SK-N-SH (cell line): ENCODE measurements around the gene OTOG. TPM values are rescaled to one million over a fixed set of nuclear protein-coding genes. Genes with fewer than 3 reads are reported as not detected.

Experiments used
- CTCF ChIA-PET: fragments of 300-600, 350-600 bp; formaldehyde crosslinking; extraction: SDS; loops from one replicate; lab custom pipeline; 2021; lab: Yijun Ruan, JAX
- POLR2A ChIA-PET: fragments of 350-600 bp; sonication (Branson Sonifier 250); formaldehyde crosslinking; extraction: SDS; loops from one replicate; lab custom pipeline; 2020; ENCODE audit warnings: antibody characterized with exemption, inconsistent platforms; lab: Yijun Ruan, JAX
- DNase-seq: peaks from one replicate; pipeline ENCODE4 v3.0.0; 2012
- H2AFZ ChIP-seq: fragments of 200-600 bp; sonication (generic); 2 replicates; pipeline ENCODE4 v1.8.1; 2016; ENCODE audit warnings: antibody characterized with exemption, mild to moderate bottlenecking, low read depth
- H3F3A ChIP-seq: fragments of 200-600 bp; sonication (generic); replicated peaks from 2 replicates; pipeline ENCODE3; 2016; ENCODE audit warnings: antibody characterized with exemption, mild to moderate bottlenecking; ENCODE audit not compliant: insufficient read depth
- H3K27ac ChIP-seq, 2 experiments: fragments of 200-500 bp in 1 of 2; fragments of 200-600 bp in 1 of 2; sonication (Bioruptor generic) in 1 of 2; sonication (generic), shearing (Covaris generic) in 1 of 2; 2 replicates each; pipeline versions ENCODE4 v1.5.1 to v1.6.1; 2014 to 2016; ENCODE audit warnings: low read depth in 2 of 2, inconsistent platforms in 1 of 2, low read length in 1 of 2, mild to moderate bottlenecking in 1 of 2, mixed read lengths in 1 of 2
- H3K27me3 ChIP-seq: fragments of 200-600 bp; sonication (generic), shearing (Covaris generic); 2 replicates; pipeline ENCODE4 v1.6.1; 2016; ENCODE audit warnings: mixed run types; ENCODE audit not compliant: insufficient read depth
- H3K36me3 ChIP-seq, 2 experiments: fragments of 200-500 bp in 1 of 2; fragments of 200-600 bp in 1 of 2; sonication (Bioruptor generic) in 1 of 2; sonication (generic) in 1 of 2; replicated peaks in 1 of 2; 2 replicates each; pipeline versions ENCODE3 to v1.5.1; 2014 to 2016; ENCODE audit warnings: low read length in 1 of 2, mild to moderate bottlenecking in 1 of 2; ENCODE audit not compliant: insufficient read depth in 2 of 2, control insufficient read depth in 1 of 2
- H3K4me1 ChIP-seq, 2 experiments: fragments of 200-500 bp in 1 of 2; fragments of 200-600 bp in 1 of 2; sonication (Bioruptor generic) in 1 of 2; sonication (generic), shearing (Covaris generic) in 1 of 2; 2 replicates each; pipeline versions ENCODE4 v1.5.1 to v1.6.1; 2014 to 2016; ENCODE audit warnings: low read depth in 1 of 2, low read length in 1 of 2, mixed run types in 1 of 2; ENCODE audit not compliant: insufficient read depth in 2 of 2, control insufficient read depth in 1 of 2
- H3K4me2 ChIP-seq: fragments of 200-600 bp; sonication (generic), shearing (Covaris generic); 2 replicates; pipeline ENCODE4 v1.6.1; 2017; ENCODE audit warnings: mixed run types
- H3K4me3 ChIP-seq, 2 experiments: fragments of 200-500 bp in 1 of 2; fragments of 200-600 bp in 1 of 2; sonication (Bioruptor generic) in 1 of 2; sonication (generic), shearing (Covaris generic) in 1 of 2; 2 replicates each; pipeline versions ENCODE4 v1.5.1 to v1.8.1; 2014 to 2016; ENCODE audit warnings: low read depth in 2 of 2, inconsistent platforms in 1 of 2, low read length in 1 of 2, mild to moderate bottlenecking in 1 of 2, mixed read lengths in 1 of 2, moderate library complexity in 1 of 2
- H3K79me2 ChIP-seq: fragments of 200-600 bp; sonication (generic); 2 replicates; pipeline ENCODE4 v1.8.1; 2017; ENCODE audit warnings: mild to moderate bottlenecking; ENCODE audit not compliant: insufficient read depth
- H3K9ac ChIP-seq: fragments of 200-600 bp; sonication (generic); 2 replicates; pipeline ENCODE4 v1.6.1; 2017; ENCODE audit warnings: mixed run types
- H3K9me2 ChIP-seq: fragments of 200-600 bp; sonication (generic); 2 replicates; pipeline ENCODE4 v1.6.1; 2017; ENCODE audit warnings: mixed run types
- H3K9me3 ChIP-seq: fragments of 200-600 bp; sonication (generic); 2 replicates; pipeline ENCODE4 v1.6.1; 2017; ENCODE audit warnings: mixed run types, mild to moderate bottlenecking, moderate library complexity
- H4K20me1 ChIP-seq: fragments of 200-600 bp; sonication (generic); 2 replicates; pipeline ENCODE4 v1.6.1; 2017; ENCODE audit warnings: mild to moderate bottlenecking, mixed run types; ENCODE audit not compliant: insufficient read depth
- CTCF ChIP-seq: fragments of 200-600 bp; sonication (generic); IDR thresholded peaks from 2 replicates; pipeline ENCODE4 v1.6.1; 2017; ENCODE audit warnings: antibody characterized with exemption, mild to moderate bottlenecking, moderate library complexity
- FOSL2 ChIP-seq: IDR thresholded peaks from 2 replicates; pipeline ENCODE4 v1.4.0; 2012; ENCODE audit warnings: low read depth, mild to moderate bottlenecking, moderate library complexity, borderline replicate concordance
- FOXJ3 ChIP-seq: sonication (generic); formaldehyde crosslinking; IDR thresholded peaks from 2 replicates; pipeline ENCODE4 v1.5.1; 2020; ENCODE audit warnings: mild to moderate bottlenecking, missing genetic modification reagents
- FOXM1 ChIP-seq: IDR thresholded peaks from 2 replicates; pipeline ENCODE4 v1.4.0; 2012; ENCODE audit warnings: low read depth, mild to moderate bottlenecking
- GABPA ChIP-seq: IDR thresholded peaks from 2 replicates; pipeline ENCODE4 v1.4.0; 2012; ENCODE audit warnings: low read depth, mild to moderate bottlenecking
- GATA2 ChIP-seq: sonication (generic); formaldehyde crosslinking; IDR thresholded peaks from 2 replicates; pipeline ENCODE4 v1.5.0; 2020; ENCODE audit warnings: mild to moderate bottlenecking, missing genetic modification reagents
- JUND ChIP-seq: IDR thresholded peaks from 2 replicates; pipeline ENCODE4 v1.4.0; 2012
- MAX ChIP-seq: IDR thresholded peaks from 2 replicates; pipeline ENCODE4 v1.4.0; 2012; ENCODE audit warnings: low read depth
- NFIC ChIP-seq: IDR thresholded peaks from 2 replicates; pipeline ENCODE4 v1.4.0; 2012; ENCODE audit warnings: borderline replicate concordance
- NRF1 ChIP-seq: IDR thresholded peaks from 2 replicates; pipeline ENCODE4 v1.6.1; 2012; ENCODE audit warnings: low read depth, mild to moderate bottlenecking, low read length
- PBX3 ChIP-seq: IDR thresholded peaks from 2 replicates; pipeline ENCODE4; 2012
- RCOR1 ChIP-seq: fragments of 150-350 bp; IDR thresholded peaks from 2 replicates; pipeline ENCODE4 v1.6.1; 2017; ENCODE audit warnings: antibody characterized with exemption, low read length
- RXRA ChIP-seq: IDR thresholded peaks from 2 replicates; pipeline ENCODE4 v1.4.0; 2012; ENCODE audit warnings: low read depth, mild to moderate bottlenecking, borderline replicate concordance
- SMC3 ChIP-seq: IDR thresholded peaks from 2 replicates; pipeline ENCODE4 v1.6.1; 2012; ENCODE audit warnings: low read depth, low read length, improper control_type of control experiment
- TAF1 ChIP-seq: IDR thresholded peaks from 2 replicates; pipeline ENCODE4 v1.6.1; 2012; ENCODE audit warnings: low read depth, mild to moderate bottlenecking, low read length, moderate library complexity, borderline replicate concordance
- TCF12 ChIP-seq: IDR thresholded peaks from 2 replicates; pipeline ENCODE4 v1.4.0; 2012
- USF1 ChIP-seq: IDR thresholded peaks from 2 replicates; pipeline ENCODE4 v1.4.0; 2012; ENCODE audit warnings: low read depth, borderline replicate concordance
- ZBTB33 ChIP-seq: IDR thresholded peaks from 2 replicates; pipeline ENCODE4 v1.4.0; 2012; ENCODE audit warnings: low read depth, borderline replicate concordance
- WGBS: methylation state at CpG from one replicate; pipeline ENCODE4 v1.1.6; 2017; ENCODE audit warnings: low lambda C conversion rate; 5-methylcytosine and 5-hydroxymethylcytosine counted together
- polyA plus RNA-seq, 3 experiments: library from polyadenylated mRNA; depleted of rRNA; stranded (reverse); fragments of >200 nt; gene quantifications; 2 replicates each; pipeline ENCODE4 v1.2.3, GENCODE V29; 2012

Gene OTOG
- polyA plus RNA-seq, 1 of the 3 experiments (the other 2 are of a cell fraction): not detected

GRCh38 chr11:17643506-17644405 is 96.7 kb downstream of the OTOG start (continued):
- TF ChIP-seq USF1: no peak
- no peak for TF ChIP-seq RXRA
- TF ChIP-seq SMC3: no peak
- no peak for TF ChIP-seq FOSL2
- TF ChIP-seq FOXJ3 (CRISPR knock-in tag): no peak

GRCh38 chr11:17645190-17645970 is 98.3 kb downstream of the OTOG start:
- H3K9ac ChIP-seq: no peak overlapping the region
- ChIA-PET CTCF (interaction anchor here (1.2 kb wide), 1 partner anchor 10 kb away, joined by 5 read pairs; no protein-coding TSS in a partner anchor), POLR2A (no interaction called here)
- no peaks in the 10 kb centered on the region for H3F3A ChIP-seq
- no peaks in the 10 kb centered on the region for H3K9me2 ChIP-seq
- WGBS: 61% methylated on average over 10 of the region's 15 CpGs
- H3K4me2 ChIP-seq: no peak overlapping the region
- no peak overlapping the region for H3K27ac ChIP-seq
- H3K4me3 ChIP-seq: no peak overlapping the region
- H3K36me3 ChIP-seq: no peaks in the 10 kb centered on the region
- no peaks in the 10 kb centered on the region for H3K27me3 ChIP-seq
- H3K4me1 ChIP-seq: no peaks in the 10 kb centered on the region; a peak in 1 of 4 replicates
- no peak overlapping the region for H2AFZ ChIP-seq
- no peaks in the 10 kb centered on the region for H4K20me1 ChIP-seq
- no peak for TF ChIP-seq CTCF
- TF ChIP-seq GABPA: no peak
- TF ChIP-seq JUND: no peak
- TF ChIP-seq FOSL2: no peak
- TF ChIP-seq FOXM1: no peak
- TF ChIP-seq NFIC: no peak
- no peak for TF ChIP-seq GATA2
- no peak for TF ChIP-seq FOXJ3 (CRISPR knock-in tag)
- no peak for TF ChIP-seq ZBTB33
- TF ChIP-seq TCF12: no peak
- no peak for TF ChIP-seq NRF1
- TF ChIP-seq RCOR1: no peak
- no peak for TF ChIP-seq RXRA
- TF ChIP-seq SMC3: no peak
- no peak for TF ChIP-seq PBX3
- no peak for TF ChIP-seq TAF1
- no peak for TF ChIP-seq MAX
- H3K79me2 ChIP-seq: no peaks in the 10 kb centered on the region
- DNase-seq: peak; percentile 8
- no peaks in the 10 kb centered on the region for H3K9me3 ChIP-seq
